ENCODE results near the gene BRIP1.
"Not testable (repeated sequence)": the region's sequence is repeated elsewhere in the genome, so short reads cannot be mapped to it uniquely, and the experiment has no call there.

BRIP1 gene

GRCh38 chr17:61862105-61862574 is 1.2 kb downstream of the BRIP1 start:
- no peak for FAIRE-seq

GRCh38 chr17:61860397-61860796 is 2.9 kb downstream of the BRIP1 start:
- not testable (repeated sequence) for FAIRE-seq

- no peak for FAIRE-seq
These were observed 7.3 kb downstream of the BRIP1 start for GRCh38 chr17:61856035-61856434.

- no peak for FAIRE-seq
These were observed 10.5 kb downstream of the BRIP1 start for GRCh38 chr17:61852857-61853256.

- FAIRE-seq = no peak
These were observed 13.7 kb downstream of the BRIP1 start for GRCh38 chr17:61849674-61850073.

- no peak for FAIRE-seq
These were observed 14.4 kb downstream of the BRIP1 start for GRCh38 chr17:61848896-61849295.

- no peak for FAIRE-seq
These were observed 15.1 kb downstream of the BRIP1 start for GRCh38 chr17:61848247-61848646.

GRCh38 chr17:61847659-61848058 is 15.7 kb downstream of the BRIP1 start:
- no peak for FAIRE-seq

GRCh38 chr17:61846761-61847375 is 16.5 kb downstream of the BRIP1 start:
- FAIRE-seq = no peak

- no peak for FAIRE-seq
These were observed 17.2 kb downstream of the BRIP1 start for GRCh38 chr17:61846088-61846487.

GRCh38 chr17:61843435-61843834 is 19.9 kb downstream of the BRIP1 start:
- FAIRE-seq = no peak

GRCh38 chr17:61842899-61843298 is 20.4 kb downstream of the BRIP1 start:
- FAIRE-seq = no peak

GRCh38 chr17:61839300-61839786 is 24.0 kb downstream of the BRIP1 start:
- no peak for FAIRE-seq

GRCh38 chr17:61837175-61838051 is 25.9 kb downstream of the BRIP1 start:
- FAIRE-seq = no peak

GRCh38 chr17:61836266-61837174 is 26.8 kb downstream of the BRIP1 start:
- no peak for FAIRE-seq

GRCh38 chr17:61835606-61836005 is 27.7 kb downstream of the BRIP1 start:
- FAIRE-seq = no peak

GRCh38 chr17:61834610-61835009 is 28.7 kb downstream of the BRIP1 start:
- no peak for FAIRE-seq

- no peak for FAIRE-seq
These were observed 29.7 kb downstream of the BRIP1 start for GRCh38 chr17:61833536-61834193.

GRCh38 chr17:61832463-61832862 is 30.9 kb downstream of the BRIP1 start:
- no peak for FAIRE-seq

GRCh38 chr17:61831099-61831498 is 32.2 kb downstream of the BRIP1 start:
- FAIRE-seq = no peak

GRCh38 chr17:61828694-61829093 is 34.6 kb downstream of the BRIP1 start:
- FAIRE-seq = no peak

GRCh38 chr17:61827649-61828395 is 35.5 kb downstream of the BRIP1 start:
- FAIRE-seq = no peak
